CD4-positive, alpha-beta T cell treated with Interleukin-1 beta for 1 hour (primary cell): ENCODE measurements around the gene TWIST2.

Experiments used
- DNase-seq, 2 donors: peaks; one replicate each; pipeline ENCODE4 v3.0.0-alpha.2; 2020 to 2022

TWIST2 gene

DNA sequence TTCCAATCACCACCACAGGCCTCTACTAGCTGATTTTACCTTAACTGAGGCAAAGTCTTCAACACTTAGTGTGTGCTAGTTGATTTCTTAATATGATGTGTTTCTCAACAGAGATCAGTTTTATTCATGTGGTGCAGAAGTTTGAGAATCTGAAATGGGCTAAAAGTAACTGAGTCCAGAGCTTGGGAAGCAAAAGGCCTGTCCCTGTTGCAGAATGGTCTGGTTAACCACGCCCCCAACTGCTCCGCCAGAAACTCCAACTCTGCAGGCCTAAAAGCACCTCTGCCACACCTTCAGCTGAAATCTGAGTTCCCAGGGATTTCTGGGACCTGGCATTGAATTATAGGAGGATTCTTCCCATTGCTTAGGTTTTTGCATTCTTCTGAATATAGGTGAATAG, 44.9 kb downstream of the TWIST2 start:
- DNase-seq, result no peak

DNA sequence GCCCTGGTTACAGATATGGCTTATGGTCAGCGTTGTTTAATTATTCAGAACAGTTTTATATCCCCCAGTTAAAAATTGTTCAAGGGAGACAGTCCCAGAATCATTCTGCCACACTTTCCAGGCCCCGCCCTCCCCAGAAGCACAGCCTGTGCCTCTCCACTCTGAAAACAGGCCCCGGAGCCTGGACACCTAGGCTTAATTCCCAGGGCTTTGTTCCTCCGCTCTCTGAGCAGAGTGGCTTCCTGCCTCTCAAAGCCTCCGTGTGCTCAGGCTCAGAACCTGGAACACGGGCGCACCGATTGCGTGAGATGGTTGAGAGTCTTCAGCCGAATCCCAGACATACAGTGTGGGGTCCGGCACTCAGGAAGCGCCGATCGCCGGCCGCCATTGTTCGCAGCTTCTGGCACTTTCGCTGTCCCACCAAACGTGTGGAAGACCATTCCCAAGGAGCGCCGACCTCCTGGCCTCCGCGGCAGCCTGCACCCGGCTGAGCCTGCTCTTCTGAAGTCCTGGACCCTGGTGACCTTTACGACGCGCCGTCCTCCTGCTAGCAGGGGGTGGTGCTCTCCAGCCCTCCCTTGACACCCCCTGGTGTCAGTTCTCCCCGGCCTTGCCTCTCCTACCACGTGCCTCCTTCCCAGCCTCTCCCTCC, 45.6 kb downstream of the TWIST2 start:
- no peak for DNase-seq

DNA sequence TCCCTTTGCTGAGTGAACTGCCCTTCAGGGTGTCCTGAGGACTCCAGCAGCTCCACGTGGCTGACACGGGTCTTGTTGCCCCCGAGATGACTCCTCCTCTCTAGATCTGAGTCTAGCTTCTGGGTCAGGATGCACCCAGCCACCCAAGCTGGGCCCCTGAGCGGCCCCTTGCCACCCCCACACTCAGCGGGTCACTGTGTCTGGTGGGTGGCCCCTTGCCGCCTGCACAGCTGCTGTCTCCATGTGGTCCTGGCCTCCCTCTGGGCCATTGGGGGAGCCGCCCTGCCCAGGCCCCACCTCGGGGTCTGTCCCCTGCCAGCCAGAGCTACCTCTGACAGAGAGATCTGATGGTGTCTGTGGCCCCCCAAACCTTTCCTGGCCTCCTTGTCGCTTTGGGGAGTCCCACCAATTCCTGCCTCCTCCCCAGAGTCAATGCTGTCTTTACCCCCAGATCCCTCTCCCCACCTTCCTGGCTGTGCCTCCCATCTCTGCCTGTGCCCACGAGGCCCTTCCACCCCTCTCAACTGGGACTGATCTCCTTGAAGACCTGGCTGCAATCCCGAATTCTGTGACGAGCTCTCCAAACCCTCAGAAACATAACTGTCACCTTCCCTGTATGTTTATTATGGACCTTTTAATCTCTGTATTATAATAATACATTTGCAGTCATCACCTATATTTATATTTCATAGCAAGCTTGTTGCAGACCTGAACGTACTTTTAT, 46.5 kb downstream of the TWIST2 start:
- no peak for DNase-seq

DNA sequence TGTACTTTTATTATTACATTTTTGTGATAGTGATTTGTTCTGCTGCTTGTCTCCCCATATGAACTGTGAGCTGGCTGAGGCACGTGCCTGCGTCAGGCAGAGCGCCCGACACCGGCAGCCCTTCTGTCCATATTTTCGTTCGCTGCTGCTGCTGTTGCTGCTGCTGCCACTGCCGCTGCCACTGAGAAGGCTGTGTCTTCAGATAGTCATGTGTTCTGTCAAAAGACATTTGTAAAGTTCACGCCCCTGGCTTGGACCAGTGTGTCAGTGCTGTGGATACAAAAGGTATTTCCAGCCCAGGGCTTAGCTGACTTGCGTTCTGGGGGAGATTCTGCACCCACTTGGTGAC, 47.0 kb downstream of the TWIST2 start:
- no peak for DNase-seq

DNA sequence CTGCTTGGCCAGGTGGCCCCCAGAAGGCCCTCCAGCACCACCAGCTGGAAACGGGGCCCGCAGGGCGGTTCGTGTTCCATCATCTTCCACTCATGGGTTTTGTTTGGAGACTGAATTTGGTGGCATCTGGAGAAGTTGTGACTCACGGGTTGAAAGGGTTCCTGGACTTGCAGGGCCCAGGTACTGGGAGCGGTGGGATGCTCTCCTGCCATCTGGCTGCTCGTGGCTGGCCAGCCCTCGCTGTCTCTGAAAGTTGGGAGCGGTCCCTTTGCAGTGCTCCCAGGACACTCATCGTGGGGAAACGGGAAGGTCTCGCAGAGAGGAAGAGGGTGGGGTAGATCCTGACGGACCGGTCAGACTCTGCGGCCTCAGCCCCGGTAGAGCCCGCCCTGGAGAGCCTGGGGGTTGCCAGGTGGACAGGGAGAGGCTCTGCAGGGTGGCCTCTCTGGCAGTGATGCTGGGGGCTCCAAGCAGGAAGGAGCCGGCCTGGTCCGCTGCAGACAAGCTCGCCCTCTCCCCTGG, 47.5 kb downstream of the TWIST2 start:
- DNase-seq, result no peak

DNA sequence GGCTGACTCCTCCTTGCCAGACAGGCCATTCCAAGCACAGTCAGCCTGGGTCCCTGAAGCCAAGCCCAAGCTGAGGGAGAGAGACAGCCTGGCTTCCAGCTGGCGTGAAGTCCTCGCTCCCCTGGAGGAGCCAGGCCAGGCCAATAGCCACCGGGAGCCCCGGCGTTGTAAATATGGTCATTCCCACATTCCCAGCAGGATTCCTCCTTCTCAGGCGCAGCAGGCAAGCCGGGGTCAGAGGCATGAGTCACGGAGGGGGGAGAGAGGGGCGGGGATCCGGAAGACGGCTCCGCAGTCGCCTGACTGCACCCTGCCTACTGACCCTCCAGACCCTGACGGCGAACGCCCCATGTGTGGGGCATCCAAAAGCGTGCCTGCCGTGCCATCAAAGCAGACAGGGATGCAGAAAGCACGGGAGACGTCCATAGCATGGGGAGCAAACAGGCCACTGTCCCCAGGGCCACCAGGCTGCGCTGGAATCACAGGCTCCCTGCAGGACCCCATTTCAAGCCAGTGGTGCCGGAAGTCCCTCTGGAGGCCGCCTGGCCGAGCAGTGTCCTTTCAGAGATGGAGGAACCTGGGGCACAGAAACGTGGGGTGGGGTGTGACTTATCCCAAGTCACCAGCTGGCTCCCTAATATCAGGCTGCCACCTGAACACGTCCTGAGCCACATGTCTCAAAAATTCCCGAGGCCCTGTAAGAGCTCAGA, 48.2 kb downstream of the TWIST2 start:
- DNase-seq, result no peak

DNA sequence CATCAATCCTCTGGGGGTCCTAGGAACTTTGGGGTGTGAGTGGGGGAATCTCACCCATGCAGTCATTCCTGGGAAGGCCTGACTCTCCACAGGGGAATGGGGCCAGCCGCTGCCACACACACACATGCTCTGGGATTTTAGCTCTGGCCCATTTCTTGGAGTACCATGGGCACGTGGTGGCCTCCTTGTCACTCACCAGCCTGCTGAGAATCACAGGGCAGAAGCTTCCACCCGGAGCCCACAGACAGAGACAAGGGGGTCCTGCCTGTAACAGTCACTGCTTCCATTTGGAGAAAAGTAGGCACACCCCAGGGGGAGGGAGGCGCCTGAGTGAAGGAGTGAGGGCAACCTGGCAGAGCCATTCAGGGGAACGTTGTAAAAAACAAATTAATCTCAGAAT, 48.8 kb downstream of the TWIST2 start:
- no peak for DNase-seq

DNA sequence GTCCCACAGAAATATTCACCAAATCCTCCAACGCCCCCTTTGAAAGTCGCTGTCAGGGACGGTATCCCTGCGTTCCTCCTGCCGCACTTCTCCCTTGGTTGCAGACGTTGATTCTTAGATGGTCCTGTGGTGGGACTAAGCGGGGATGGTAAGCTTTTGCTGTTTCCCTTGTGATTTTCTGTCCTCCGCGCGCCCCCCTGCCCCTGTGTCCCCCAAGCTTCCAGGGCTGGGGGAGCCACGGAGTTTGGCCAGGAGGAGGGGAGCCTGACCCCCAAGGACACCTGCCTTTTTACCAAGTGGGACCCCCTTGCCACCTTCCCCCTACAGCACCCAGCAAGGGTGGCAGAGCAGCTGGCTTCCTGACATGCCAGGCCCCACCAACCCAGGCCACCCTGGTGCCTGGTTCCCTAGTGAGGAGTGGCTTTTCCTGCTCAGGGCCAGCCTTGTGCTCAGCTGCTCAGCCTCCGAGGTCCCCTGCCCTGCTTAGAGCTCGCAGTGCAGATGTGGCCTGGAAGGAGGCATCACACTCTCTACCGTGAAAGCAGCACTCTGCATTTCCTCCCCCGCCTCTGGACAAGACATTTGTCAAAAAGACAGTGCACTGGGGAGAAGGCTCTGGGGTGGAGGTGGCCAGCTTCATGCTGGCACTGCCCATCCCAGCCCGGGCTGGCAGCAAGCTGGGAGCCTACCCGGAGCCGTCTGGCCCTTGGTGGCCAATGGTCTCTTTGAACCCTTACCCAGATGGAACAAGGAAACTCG, 49.4 kb downstream of the TWIST2 start:
- DNase-seq, result no peak

DNA sequence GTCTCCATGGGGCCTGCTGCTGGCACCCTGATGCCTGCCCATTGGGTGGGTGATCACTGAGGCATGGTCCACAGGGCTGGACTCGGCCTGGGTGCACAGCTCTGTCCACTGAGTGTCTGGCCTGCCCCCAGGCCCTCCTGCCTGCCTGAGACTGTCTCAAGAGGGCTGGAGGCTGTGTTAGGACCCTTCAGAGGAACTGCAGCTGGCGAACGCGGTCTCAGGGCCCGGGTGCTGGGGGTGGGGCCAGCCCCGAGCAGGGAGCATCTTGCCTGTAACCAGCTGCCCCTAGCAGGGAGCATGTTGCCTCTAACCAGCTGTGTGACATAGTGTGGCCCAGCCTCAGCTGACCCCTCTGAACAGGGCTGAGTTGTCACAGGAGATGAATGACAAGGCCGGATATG, 50.0 kb downstream of the TWIST2 start:
- DNase-seq, result no peak

DNA sequence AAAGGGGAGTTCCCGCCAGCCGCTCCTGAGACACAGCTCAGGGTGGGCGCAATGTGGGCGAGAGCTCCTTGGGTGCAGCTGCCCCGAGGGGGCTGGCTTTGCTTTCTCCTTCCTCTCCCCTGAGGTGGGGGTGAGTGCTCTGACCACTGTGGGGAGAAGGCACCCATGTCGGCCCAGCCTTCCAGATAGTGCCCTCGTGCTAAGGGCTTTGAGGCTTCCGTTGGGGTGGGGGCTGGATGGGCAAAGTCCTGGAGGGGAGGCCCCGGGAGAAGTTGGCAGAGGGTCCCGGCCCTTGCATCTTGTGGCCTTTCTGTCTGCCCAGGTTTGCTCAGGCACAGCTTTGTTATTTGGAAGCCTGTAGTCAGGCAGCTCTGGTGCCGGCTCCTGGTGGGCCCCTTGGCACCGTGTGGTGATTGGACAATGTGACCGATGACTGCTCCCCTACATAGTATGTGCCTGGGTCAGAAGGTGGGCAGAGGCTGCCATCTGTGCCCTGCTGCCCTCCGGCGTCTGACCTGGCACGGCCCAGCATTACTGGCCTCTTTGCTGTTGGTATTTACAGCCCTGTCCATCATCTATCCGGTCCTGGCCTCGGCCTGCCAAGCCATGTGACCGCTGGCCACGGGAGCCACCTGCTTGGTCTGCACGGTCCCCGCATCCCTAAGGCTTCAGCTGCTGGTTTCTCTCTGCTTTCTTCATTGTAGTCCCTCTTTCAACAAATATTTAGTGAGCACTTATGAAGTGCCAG, 50.8 kb downstream of the TWIST2 start:
- DNase-seq, result no peak

DNA sequence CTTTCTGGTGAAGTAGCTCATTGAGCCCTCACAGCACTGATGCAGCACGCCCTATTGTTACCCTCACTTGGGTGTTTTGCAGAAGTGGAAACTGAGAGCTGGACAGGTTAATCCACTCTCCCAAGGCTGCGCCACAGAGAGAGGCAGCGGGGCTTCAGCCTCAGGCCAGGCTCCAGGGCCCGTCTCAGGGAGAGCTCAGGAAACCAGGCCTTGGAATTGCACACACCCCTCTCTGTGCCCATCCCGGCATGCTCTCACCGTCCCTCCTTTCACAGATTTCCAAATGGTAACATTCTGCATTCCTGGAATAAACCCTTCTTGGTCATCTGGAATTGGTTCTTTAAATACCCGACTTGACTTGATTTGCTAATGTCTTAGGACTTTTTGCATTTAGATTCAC, 51.5 kb downstream of the TWIST2 start:
- DNase-seq, result no peak

DNA sequence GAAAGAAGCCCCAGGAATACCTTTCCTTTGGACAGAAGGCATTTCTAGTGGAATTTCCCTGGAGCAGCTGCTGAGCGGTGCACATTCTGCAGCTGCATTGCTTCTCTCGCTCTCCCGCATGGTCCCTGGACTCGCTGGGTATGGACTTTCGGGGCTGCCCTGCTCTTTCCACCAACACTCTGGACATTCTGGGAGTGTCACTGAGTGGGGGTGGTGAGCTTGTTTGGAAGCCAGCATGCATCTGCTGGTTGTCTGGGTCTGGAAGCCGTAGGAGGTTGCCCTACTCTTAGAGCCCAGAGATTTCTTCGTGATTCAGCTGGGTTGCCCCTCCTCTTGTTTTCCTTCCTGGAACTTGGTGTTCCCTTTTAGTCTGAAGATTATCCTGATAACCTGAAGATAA, 52.6 kb downstream of the TWIST2 start:
- DNase-seq, result no peak

DNA sequence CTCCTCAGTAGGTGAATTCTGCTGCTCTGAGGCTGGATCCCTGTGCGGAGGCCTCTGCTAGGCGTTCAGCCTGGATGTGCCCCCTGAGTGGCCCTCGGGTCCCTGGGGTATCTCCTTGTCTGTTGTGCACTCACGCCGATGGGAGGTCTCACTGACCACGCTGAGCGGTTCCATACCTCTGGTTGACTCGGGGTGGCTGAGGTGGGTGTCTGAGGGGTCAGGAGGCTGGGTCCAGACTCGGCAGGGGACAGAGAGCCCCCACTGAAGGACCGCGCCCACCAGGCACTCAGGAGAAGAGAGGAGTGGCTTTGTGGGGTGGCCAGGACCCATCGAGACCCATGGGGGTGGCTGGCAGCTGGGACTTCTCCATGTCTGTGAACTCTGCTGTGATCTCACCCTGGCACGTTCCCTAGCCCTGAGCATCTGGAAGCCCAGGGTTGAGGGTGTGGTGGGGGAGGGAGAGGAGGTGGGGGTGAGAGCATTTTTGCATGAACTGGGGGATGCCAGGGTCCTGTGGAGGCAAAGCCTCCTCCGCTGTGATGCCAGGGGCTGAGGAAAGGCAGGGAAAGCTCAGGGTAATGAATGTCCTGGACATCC, 53.7 kb downstream of the TWIST2 start:
- no peak for DNase-seq

DNA sequence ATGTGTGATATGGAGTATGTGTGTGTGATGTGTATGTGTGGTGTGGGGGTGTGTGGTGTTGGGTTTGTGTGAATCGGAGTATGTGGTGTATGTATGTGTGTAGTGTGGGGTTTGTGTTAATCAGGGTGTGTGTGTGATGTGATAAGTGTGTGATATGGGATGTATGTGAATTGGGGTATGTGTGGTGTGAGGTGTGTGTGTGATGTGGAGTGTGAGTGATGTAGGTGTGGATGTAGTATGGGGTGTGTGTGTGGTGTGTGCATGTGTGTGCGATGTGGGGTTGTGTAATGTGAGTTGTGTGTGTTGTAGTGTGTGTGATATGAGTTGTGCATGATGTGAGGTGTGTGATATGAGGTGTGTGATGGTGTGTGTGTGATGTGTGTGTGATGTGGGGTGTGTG, 54.4 kb downstream of the TWIST2 start:
- DNase-seq, result no peak

DNA sequence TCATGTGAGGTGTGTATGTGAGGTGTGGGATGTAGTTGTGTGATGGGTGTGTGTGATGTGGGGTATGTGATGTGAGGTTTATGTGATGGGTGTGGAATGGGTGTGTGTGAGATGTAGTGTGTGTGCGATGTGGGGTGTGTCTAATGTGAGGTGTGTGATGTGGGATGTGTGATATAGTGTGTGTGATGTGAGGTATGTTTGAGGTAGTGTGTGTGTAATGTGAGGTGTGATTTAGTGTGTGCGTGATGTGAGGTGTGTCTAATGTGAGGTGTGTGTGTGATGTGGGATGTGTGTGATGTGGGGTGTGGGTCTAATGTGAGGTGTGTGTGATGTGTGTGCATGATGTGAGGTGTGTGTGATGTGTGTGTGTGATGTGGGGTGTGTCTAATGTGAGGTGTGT, 55.3 kb downstream of the TWIST2 start:
- DNase-seq, result no peak

DNA sequence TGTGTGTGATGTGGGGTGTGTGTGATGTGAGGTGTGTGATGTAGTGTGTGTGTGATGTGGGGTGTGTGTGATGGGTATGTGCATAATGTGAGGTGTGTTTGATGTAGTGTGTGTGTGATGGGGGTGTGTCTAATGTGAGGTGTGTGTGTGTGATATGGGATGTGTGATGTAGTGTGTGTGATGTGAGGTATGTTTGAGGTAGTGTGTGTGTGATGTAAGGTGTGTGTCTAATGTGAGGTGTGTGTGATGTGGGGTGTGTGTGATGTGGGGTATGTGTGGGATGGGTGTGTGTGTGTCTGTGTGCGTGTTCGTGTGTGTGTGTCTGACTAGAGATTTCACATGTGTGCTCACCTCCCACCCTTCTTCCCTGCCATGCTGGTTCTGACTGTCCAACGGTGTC, 56.3 kb downstream of the TWIST2 start:
- no peak for DNase-seq

DNA sequence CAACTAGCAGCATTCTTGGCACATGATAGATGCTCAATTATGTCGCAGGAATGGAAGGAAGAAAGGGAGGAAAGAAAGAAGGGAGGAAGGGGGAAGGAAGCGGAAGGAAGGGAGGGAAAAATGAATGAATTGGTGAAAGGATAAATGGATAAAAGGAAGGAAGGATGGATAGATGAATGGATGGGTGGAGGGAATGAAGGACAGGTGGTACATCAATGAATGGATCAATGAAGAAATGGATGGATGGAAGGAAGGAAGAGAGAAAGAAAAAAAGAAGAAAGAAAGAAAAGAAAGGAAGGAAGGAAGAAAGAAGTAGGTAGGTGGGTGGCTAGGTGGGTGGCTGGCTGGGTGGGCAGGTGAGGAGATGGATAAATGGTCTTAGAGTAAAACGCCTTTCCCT, 56.8 kb downstream of the TWIST2 start:
- DNase-seq, result no peak

DNA sequence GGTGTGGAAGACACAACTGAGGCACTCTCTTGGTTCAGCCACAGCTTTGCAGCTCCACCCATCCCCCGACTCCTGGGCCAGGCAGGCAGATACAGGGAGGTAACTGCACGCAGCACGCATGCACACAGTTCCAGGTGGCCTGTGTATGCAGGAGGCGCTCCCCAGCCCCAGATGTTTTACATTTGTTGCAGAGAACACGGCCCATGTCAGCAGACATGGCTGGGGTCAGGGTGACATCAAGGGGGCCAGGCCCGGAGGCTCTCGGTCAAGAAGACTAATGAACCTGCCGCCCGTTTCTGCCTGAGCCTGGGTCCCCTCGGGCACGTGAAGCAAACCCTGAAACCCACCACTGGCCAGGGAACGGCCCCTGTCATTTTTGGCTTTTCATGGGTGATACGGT, 57.3 kb downstream of the TWIST2 start:
- no peak for DNase-seq

DNA sequence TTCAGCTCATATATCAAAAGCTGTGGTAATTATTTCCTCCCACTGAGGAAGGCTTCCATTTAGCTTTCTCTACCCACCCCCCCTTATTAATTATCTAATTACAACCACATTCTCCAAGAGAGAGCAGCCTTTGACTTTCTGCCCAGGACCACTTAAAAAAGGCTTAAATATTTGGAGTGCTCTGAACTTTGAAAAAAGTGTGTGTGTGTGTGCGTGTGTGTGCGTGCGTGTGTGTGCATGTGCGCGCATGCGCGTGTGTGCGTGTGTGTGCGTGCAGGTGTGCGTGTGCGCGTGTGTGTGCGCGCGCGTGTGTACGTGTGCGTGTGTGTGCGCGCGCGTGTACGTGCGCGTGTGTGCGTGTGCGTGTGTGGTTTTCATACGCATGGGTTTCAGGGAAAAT, 57.8 kb downstream of the TWIST2 start:
- DNase-seq, result no peak

DNA sequence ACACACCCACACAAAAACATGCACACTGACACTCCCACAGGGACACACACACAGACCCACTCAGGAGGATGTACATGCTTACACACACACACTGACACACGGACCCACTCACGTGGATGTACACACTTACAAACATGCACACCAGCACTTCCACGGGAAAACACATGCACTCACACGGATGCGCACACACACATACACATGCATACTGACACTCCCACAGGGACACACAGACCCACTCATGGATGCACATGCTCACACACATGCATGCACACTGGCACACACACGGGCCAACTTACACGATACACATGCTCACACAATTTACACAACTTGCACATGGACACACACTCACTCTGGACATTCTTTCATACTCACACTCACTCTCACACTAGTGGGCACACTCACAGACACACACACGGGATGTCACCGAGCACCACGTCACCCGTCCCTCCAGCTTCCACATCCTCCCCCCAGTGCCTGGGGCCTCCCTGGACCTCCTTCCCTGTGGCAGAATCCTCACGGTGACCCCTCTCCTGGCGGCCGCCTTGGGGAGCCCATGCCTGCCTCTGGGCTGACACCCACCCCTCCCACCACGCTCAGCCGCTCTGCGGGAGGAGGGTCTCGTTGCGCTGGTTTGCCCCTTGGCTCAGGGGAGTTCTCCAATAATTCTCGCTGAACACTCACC, 58.5 kb downstream of the TWIST2 start:
- DNase-seq, result no peak

DNA sequence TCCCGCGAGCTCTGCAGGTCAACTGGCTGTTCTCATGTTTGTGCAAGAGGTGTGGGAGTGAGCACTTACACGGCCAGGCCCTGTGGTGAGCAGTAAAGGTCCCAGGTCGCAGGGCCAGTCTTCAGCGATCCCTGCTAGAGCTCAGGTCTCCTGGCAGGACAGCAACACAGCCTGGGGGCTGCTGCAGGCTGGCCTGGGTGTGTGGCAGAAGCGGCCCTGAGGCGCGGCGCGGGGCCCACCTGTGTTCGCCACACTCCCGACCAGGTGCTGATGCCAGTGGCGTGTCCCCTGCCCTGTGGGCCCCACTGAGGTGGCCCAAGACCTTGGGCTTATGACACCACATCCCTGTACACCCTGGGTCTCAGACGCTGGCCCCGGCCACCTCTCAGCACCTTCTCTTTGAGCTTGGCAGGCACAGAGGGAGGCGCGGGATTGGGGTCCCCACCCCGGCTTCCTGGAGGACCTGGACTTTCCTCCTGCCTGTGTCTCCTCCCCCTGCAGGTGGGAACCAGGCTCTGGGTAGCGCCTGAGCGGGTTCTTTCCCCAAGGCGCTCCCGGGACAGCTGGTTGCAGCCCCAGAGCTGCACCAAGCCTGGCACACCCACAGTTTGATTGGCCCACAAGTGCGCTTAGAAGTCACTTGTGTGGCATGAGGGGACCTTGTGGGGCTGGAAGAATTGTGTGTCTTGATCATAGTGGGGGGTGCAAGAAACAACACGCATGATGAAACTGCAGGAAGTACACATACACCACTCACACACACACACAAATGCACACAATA, 59.2 kb downstream of the TWIST2 start:
- DNase-seq, result no peak
